Midbrain (tissue), 1 donor: ENCODE measurements around the gene CLEC18A.
A peak's percentile ranks its signal among the peaks of the same experiment; 100 is the strongest.
"Not testable (repeated sequence)": the region's sequence is repeated elsewhere in the genome, so short reads cannot be mapped to it uniquely, and the experiment has no call there.

Experiments used
- DNase-seq: peaks from one replicate; lab custom pipeline; 2025; lab: John Stamatoyannopoulos, UW

The CLEC18A gene

GRCh38 chr16:69930117-69930776 lies 20.9 kb upstream of the CLEC18A start:
- DNase-seq, result peak; percentile 62

GRCh38 chr16:69931631-69932030 lies 19.5 kb upstream of the CLEC18A start:
- no peak for DNase-seq

GRCh38 chr16:69932228-69932627 lies 18.9 kb upstream of the CLEC18A start:
- peak; percentile 56 for DNase-seq

GRCh38 chr16:69932691-69933392 lies 18.3 kb upstream of the CLEC18A start:
- no peak for DNase-seq

- DNase-seq, result no peak
Measured at GRCh38 chr16:69934044-69934443, 17.1 kb upstream of the CLEC18A start.

GRCh38 chr16:69934751-69935150 lies 16.4 kb upstream of the CLEC18A start:
- no peak for DNase-seq

- no peak for DNase-seq
Measured at GRCh38 chr16:69935278-69935711, 15.8 kb upstream of the CLEC18A start.

- DNase-seq, result no peak
Measured at GRCh38 chr16:69935740-69936139, 15.4 kb upstream of the CLEC18A start.

- no peak for DNase-seq
Measured at GRCh38 chr16:69936252-69936651, 14.9 kb upstream of the CLEC18A start.

- no peak for DNase-seq
Measured at GRCh38 chr16:69936751-69937211, 14.4 kb upstream of the CLEC18A start.

- peak; percentile 55 for DNase-seq
Measured at GRCh38 chr16:69937465-69937951, 13.6 kb upstream of the CLEC18A start.

GRCh38 chr16:69938981-69939820 lies 11.9 kb upstream of the CLEC18A start:
- DNase-seq, result no peak

GRCh38 chr16:69939821-69940585 lies 11.1 kb upstream of the CLEC18A start:
- DNase-seq, result no peak

GRCh38 chr16:69940676-69941075 lies 10.5 kb upstream of the CLEC18A start:
- DNase-seq, result no peak

GRCh38 chr16:69941251-69942098 lies 9.7 kb upstream of the CLEC18A start:
- no peak for DNase-seq

GRCh38 chr16:69942099-69942491 lies 9.0 kb upstream of the CLEC18A start:
- no peak for DNase-seq

GRCh38 chr16:69942627-69943170 lies 8.4 kb upstream of the CLEC18A start:
- no peak for DNase-seq

- DNase-seq, result not testable (repeated sequence)
Measured at GRCh38 chr16:69943241-69944036, 7.7 kb upstream of the CLEC18A start.

GRCh38 chr16:69950411-69950810 lies 723 bp upstream of the CLEC18A start:
- DNase-seq, result not testable (repeated sequence)

GRCh38 chr16:69951672-69952031 lies 518 bp downstream of the CLEC18A start:
- not testable (repeated sequence) for DNase-seq
